SIG-M5 (cell line): Measurements from ENCODE around the gene PNRC2.

Experiments used
- DNase-seq: peaks from one replicate; lab custom pipeline; 2025; lab: John Stamatoyannopoulos, UW

The PNRC2 gene

GRCh38 chr1:23959461-23960290 is at the start of gene PNRC2:
PNRC2 (plus strand) TSS chr1:23959828; CDS start chr1:23961458, 1,630 bp downstream.
- peak; percentile 64 for DNase-seq

- no peak for DNase-seq
Observed at GRCh38 chr1:23910144-23910543, 49.5 kb upstream of the PNRC2 start.

- no peak for DNase-seq
Observed at GRCh38 chr1:23910553-23911246, 48.9 kb upstream of the PNRC2 start.

- no peak for DNase-seq
Observed at GRCh38 chr1:23911921-23912320, 47.7 kb upstream of the PNRC2 start.

GRCh38 chr1:23913212-23913880 is 46.3 kb upstream of the PNRC2 start, which contains the start of gene CNR2:
CNR2 (minus strand) TSS chr1:23913362; CDS start chr1:23875617, 37,745 bp downstream.
- DNase-seq, result no peak

GRCh38 chr1:23914921-23915320 is 44.7 kb upstream of the PNRC2 start:
- DNase-seq, result no peak

GRCh38 chr1:23915466-23915865 is 44.2 kb upstream of the PNRC2 start:
- DNase-seq, result no peak

- no peak for DNase-seq
Observed at GRCh38 chr1:23916209-23917131, 43.2 kb upstream of the PNRC2 start.

- DNase-seq, result no peak
Observed at GRCh38 chr1:23922321-23922943, 37.2 kb upstream of the PNRC2 start.

- no peak for DNase-seq
Observed at GRCh38 chr1:23923592-23924499, 35.8 kb upstream of the PNRC2 start.

GRCh38 chr1:23924601-23925000 is 35.0 kb upstream of the PNRC2 start:
- no peak for DNase-seq

GRCh38 chr1:23925279-23925678 is 34.3 kb upstream of the PNRC2 start:
- DNase-seq, result no peak

GRCh38 chr1:23927097-23927496 is 32.5 kb upstream of the PNRC2 start:
- DNase-seq, result no peak

- DNase-seq, result no peak
Observed at GRCh38 chr1:23928789-23929188, 30.8 kb upstream of the PNRC2 start.

- no peak for DNase-seq
Observed at GRCh38 chr1:23930270-23930669, 29.4 kb upstream of the PNRC2 start.

GRCh38 chr1:23930861-23931490 is 28.7 kb upstream of the PNRC2 start:
- no peak for DNase-seq

- no peak for DNase-seq
Observed at GRCh38 chr1:23931491-23931880, 28.1 kb upstream of the PNRC2 start.

GRCh38 chr1:23936481-23937176 is 23.0 kb upstream of the PNRC2 start:
- no peak for DNase-seq

- no peak for DNase-seq
Observed at GRCh38 chr1:23947366-23947765, 12.3 kb upstream of the PNRC2 start.
